ENCODE results near the gene DET1. TPM values are rescaled to one million over a fixed set of nuclear protein-coding genes. Genes with fewer than 3 reads are reported as not detected.

The DET1 gene
- total and polyA plus RNA-seq, 2 of the 13 experiments (the other 11 are each of a cell fraction or from before 2014, with no cell fraction given) = 2.2 to 4.2 TPM

GRCh38 chr15:88504445-88504844 lies 42.0 kb downstream of the DET1 start:
- Histone ChIP-seq H3K4me1 (ENCODE audit: insufficient read depth, low read length) (no peaks in the 10 kb centered on the region), H3K27ac (ENCODE audit: extremely low read length, insufficient read depth, low read length) (no peak overlapping the region), H3K9ac (ENCODE audit: insufficient read depth, low read depth, low read length) (no peak overlapping the region), H2AFZ (ENCODE audit: low read length) (no peak overlapping the region), H3K4me3 (replicated peaks in 1 of 3; ENCODE audit: insufficient read depth in 1 of 3, low read depth in 2 of 3, low read length in 3 of 3) (no peak overlapping the region), H3K27me3 (ENCODE audit: control insufficient read depth in 1 of 2, insufficient read depth in 2 of 2, low read length in 2 of 2) (no peaks in the 10 kb centered on the region), H3K9me3 (ENCODE audit: low read length) (no peaks in the 10 kb centered on the region), H3K36me3 (replicated peaks in 1 of 2; ENCODE audit: control insufficient read depth in 1 of 2, insufficient read depth in 2 of 2, low read length in 2 of 2) (no peaks in the 10 kb centered on the region), H3K4me2 (ENCODE audit: low read depth, low read length) (no peak overlapping the region), H4K20me1 (ENCODE audit: insufficient read depth, low read length) (no peaks in the 10 kb centered on the region), H3K79me2 (ENCODE audit: insufficient read depth, low read length) (no peaks in the 10 kb centered on the region)
- WGBS (ENCODE audit: low lambda C conversion rate) = 91% methylated on average over 1 of the region's 1 CpG
- ATAC-seq = no peak
- POLR2A ChIA-PET = no interaction called here
- no TSS peak for BruUV-seq (replicated peaks)
- in situ Hi-C loops (cut with HindIII; ENCODE audit: extremely low pct_ligation_motif_present, low pct_unique_long_range_greater_than_20kb) = no loop called here
- DNase-seq (ENCODE audit: low spot score) = no peak
- no peak for TF ChIP-seq ZBTB7A (CRISPR knock-in tag; IDR thresholded peaks at IDR 0.05)
- TF ChIP-seq YEATS2 (CRISPR knock-in tag; IDR thresholded peaks at IDR 0.05; ENCODE audit: borderline replicate concordance) = no peak
- no peak for TF ChIP-seq MTF1 (CRISPR knock-in tag; IDR thresholded peaks at IDR 0.05)
- no peak for TF ChIP-seq FOXP1 (IDR thresholded peaks at IDR 0.05)
- TF ChIP-seq FOXP1 (CRISPR knock-in tag; IDR thresholded peaks at IDR 0.05) = no peak
- no peak for TF ChIP-seq SP4 (CRISPR knock-in tag; IDR thresholded peaks at IDR 0.05)
- 0 out of 4 replicates have a peak, but pooled peaks of 1 of the 2 experiments have one; percentile 21 for TF ChIP-seq MAFK (conservative IDR thresholded peaks at IDR 0.05 in 1 of 2, IDR thresholded peaks at IDR 0.05 in 1 of 2; ENCODE audit: low read length in 2 of 2)
- TF ChIP-seq RBFOX2 (IDR thresholded peaks at IDR 0.05; ENCODE audit: low read depth, low read length) = no peak
- intact Hi-C loops (cut with micrococcal nuclease; ENCODE audit: unreplicated experiment) = no loop called here
- CTCF ChIA-PET (ENCODE audit: low intra/inter-chr PET ratio, low total read pairs) = no interaction called here
- FAIRE-seq = no peak

DNA sequence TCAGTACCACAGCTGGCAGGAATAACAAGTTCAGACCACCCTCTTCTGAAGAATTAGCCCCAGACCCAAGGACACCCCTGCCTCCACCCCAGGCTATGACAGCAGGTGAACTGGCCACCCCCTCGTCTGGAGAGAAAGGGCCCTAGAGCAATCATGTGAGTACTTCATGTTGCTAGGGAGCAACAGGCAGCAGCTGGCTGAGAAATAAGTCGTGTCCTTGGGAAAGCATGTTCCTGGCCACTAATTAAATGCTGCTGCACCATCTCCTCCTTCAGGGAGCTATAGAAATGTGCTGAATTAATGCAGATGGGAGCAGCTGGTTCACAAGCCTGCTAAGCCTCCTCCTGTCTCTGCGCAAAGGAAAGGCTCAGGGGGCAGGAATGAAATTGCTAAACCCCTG lies 47.5 kb downstream of the DET1 start:
- in situ Hi-C loops (cut with HindIII; ENCODE audit: extremely low pct_ligation_motif_present, low pct_unique_long_range_greater_than_20kb) (no loop called here), intact Hi-C loops (cut with micrococcal nuclease; ENCODE audit: unreplicated experiment) (no loop called here)
- H3K27ac ChIP-seq (ENCODE audit: extremely low read length, insufficient read depth, low read length) = no peak overlapping the region
- ChIA-PET POLR2A (interaction anchor here (0.9 to 1.2 kb wide), 2 partner anchors 32 to 33 kb away, joined by 3 to 4 read pairs; partner anchors contain the start of genes MRPL46 and MRPS11), CTCF (ENCODE audit: low intra/inter-chr PET ratio, low total read pairs) (no interaction called here)
- DNase-seq (ENCODE audit: low spot score) (no peak), FAIRE-seq (no peak), ATAC-seq (no peak)
- peaks cover 16% of the 10 kb centered on the region for H3K4me1 ChIP-seq (ENCODE audit: insufficient read depth, low read length)
- TF ChIP-seq NCOA5 (CRISPR knock-in tag; IDR thresholded peaks at IDR 0.05) = no peak
- no peak for TF ChIP-seq SIX4 (CRISPR knock-in tag; IDR thresholded peaks at IDR 0.05)
- no peak for TF ChIP-seq HIVEP1 (CRISPR knock-in tag; IDR thresholded peaks at IDR 0.05)
- no peak for TF ChIP-seq NKX3-1 (CRISPR knock-in tag; IDR thresholded peaks at IDR 0.05)
- no peak for TF ChIP-seq ZNF572 (CRISPR knock-in tag; IDR thresholded peaks at IDR 0.05)
- H3K36me3 ChIP-seq (replicated peaks in 1 of 2; ENCODE audit: control insufficient read depth in 1 of 2, insufficient read depth in 2 of 2, low read length in 2 of 2) = no peaks in the 10 kb centered on the region
- H3K9me3 ChIP-seq (ENCODE audit: low read length) = no peaks in the 10 kb centered on the region
- H3K4me2 ChIP-seq (ENCODE audit: low read depth, low read length) = no peak overlapping the region
- H3K79me2 ChIP-seq (ENCODE audit: insufficient read depth, low read length) = no peaks in the 10 kb centered on the region
- no peaks in the 10 kb centered on the region for H4K20me1 ChIP-seq (ENCODE audit: insufficient read depth, low read length)
- H3K27me3 ChIP-seq (ENCODE audit: control insufficient read depth in 1 of 2, insufficient read depth in 2 of 2, low read length in 2 of 2) = no peaks in the 10 kb centered on the region
- H3K9ac ChIP-seq (ENCODE audit: insufficient read depth, low read depth, low read length) = no peak overlapping the region
- no TSS peak for BruUV-seq (replicated peaks)
- no CpG with 5 or more reads among the region's 3 CpGs for WGBS (ENCODE audit: low lambda C conversion rate)
- no peak overlapping the region for H3K4me3 ChIP-seq (replicated peaks in 1 of 3; ENCODE audit: insufficient read depth in 1 of 3, low read depth in 2 of 3, low read length in 3 of 3)
- no peak overlapping the region for H2AFZ ChIP-seq (ENCODE audit: low read length)
